Ascending aorta (tissue), 2 donors: Measurements from ENCODE around the gene SDK1. TPM values are rescaled to one million over a fixed set of nuclear protein-coding genes. Genes with fewer than 3 reads are reported as not detected.

Source experiments
- DNase-seq, 2 donors: peaks; one replicate each; pipeline ENCODE4 v3.0.0-alpha.2; 2019; ENCODE audit warnings: low spot score in 2 of 2
- H3K27ac ChIP-seq, 2 donors: fragments of 200-600 bp; sonication (generic); one replicate each; pipeline ENCODE4 v1.5.1; 2016 to 2017; ENCODE audit warnings: mild to moderate bottlenecking in 1 of 2
- H3K27me3 ChIP-seq: fragments of 200-600 bp; sonication (generic); one replicate; pipeline ENCODE4 v1.5.1; 2017
- H3K36me3 ChIP-seq, 2 donors: fragments of 200-600 bp; sonication (generic); one replicate each; pipeline ENCODE4 v1.5.1; 2016
- H3K4me1 ChIP-seq, 2 donors: fragments of 200-600 bp; sonication (generic); one replicate each; pipeline ENCODE4 v1.5.1; 2016 to 2017; ENCODE audit warnings: mild to moderate bottlenecking in 1 of 2
- H3K4me3 ChIP-seq, 2 donors: fragments of 200-600 bp; sonication (generic); one replicate each; pipeline ENCODE4 v1.5.1; 2016 to 2017; ENCODE audit warnings: mild to moderate bottlenecking in 1 of 2
- H3K9me3 ChIP-seq, 2 donors: fragments of 200-600 bp; sonication (generic); one replicate each; pipeline ENCODE4 v1.5.1; 2016
- CTCF ChIP-seq, 3 experiments: fragments of 200-600 bp in 2 of 3; fragments of 450-650 bp in 1 of 3; sonication (generic) in 2 of 3; IDR thresholded peaks; one replicate each; pipeline ENCODE4 v1.5.1; 2016 to 2019; ENCODE audit warnings: antibody characterized with exemption in 3 of 3, mild to moderate bottlenecking in 1 of 3, moderate library complexity in 1 of 3
- intact Hi-C: fragments of 100-400 bp; cut with DNase I; formaldehyde crosslinking; loops from one replicate; pipeline ENCODE4 v1.15.1; 2023
- total RNA-seq: library from RNA; depleted of rRNA; stranded (reverse); fragments of >200 nt; gene quantifications from one replicate; pipeline ENCODE4 v1.1.0, GENCODE V29; 2016

Gene SDK1
- total RNA-seq, 1 donor from 2014 or later: 13.3 TPM

- no peak for DNase-seq
- peaks cover 14 to 35% of the 10 kb centered on the region in 2 donors for H3K9me3 ChIP-seq
- TF ChIP-seq CTCF (IDR thresholded peaks at IDR 0.05): no peak
- H3K4me3 ChIP-seq: no peak overlapping the region
- H3K4me1 ChIP-seq: no peaks in the 10 kb centered on the region
- H3K36me3 ChIP-seq: no peaks in the 10 kb centered on the region
- no peaks in the 10 kb centered on the region for H3K27me3 ChIP-seq
- intact Hi-C loops: no loop called here
- H3K27ac ChIP-seq: no peak overlapping the region
Measured at GRCh38 chr7:3397324-3397723, 96.3 kb downstream of the SDK1 start.

GRCh38 chr7:3399858-3400257 lies 98.8 kb downstream of the SDK1 start:
- H3K4me3 ChIP-seq: no peak overlapping the region
- H3K36me3 ChIP-seq: no peaks in the 10 kb centered on the region
- intact Hi-C loops: no loop called here
- H3K27ac ChIP-seq: no peak overlapping the region
- peaks cover 14 to 28% of the 10 kb centered on the region in 2 donors for H3K9me3 ChIP-seq
- peaks cover 0 to under 1% of the 10 kb centered on the region in 2 donors for H3K4me1 ChIP-seq
- H3K27me3 ChIP-seq: no peaks in the 10 kb centered on the region
- no peak for TF ChIP-seq CTCF (IDR thresholded peaks at IDR 0.05)
- no peak for DNase-seq

- H3K4me1 ChIP-seq: peaks cover 0 to 5% of the 10 kb centered on the region in 2 donors
- H3K27me3 ChIP-seq: no peaks in the 10 kb centered on the region
- H3K9me3 ChIP-seq: no peaks in the 10 kb centered on the region
- H3K27ac ChIP-seq: no peak overlapping the region
- TF ChIP-seq CTCF (IDR thresholded peaks at IDR 0.05): no peak
- no peaks in the 10 kb centered on the region for H3K36me3 ChIP-seq
- DNase-seq: no peak
- intact Hi-C loops: no loop called here
- no peak overlapping the region for H3K4me3 ChIP-seq
Measured at GRCh38 chr7:3404501-3404900, 103.4 kb downstream of the SDK1 start.

GRCh38 chr7:3408814-3409595 lies 108.0 kb downstream of the SDK1 start:
- H3K27me3 ChIP-seq: no peaks in the 10 kb centered on the region
- no peak overlapping the region for H3K4me3 ChIP-seq
- no peak for DNase-seq
- intact Hi-C loops: no loop called here
- no peak overlapping the region for H3K27ac ChIP-seq
- TF ChIP-seq CTCF (IDR thresholded peaks at IDR 0.05): no peak
- no peaks in the 10 kb centered on the region for H3K9me3 ChIP-seq
- no peaks in the 10 kb centered on the region for H3K36me3 ChIP-seq
- peaks cover 0 to 5% of the 10 kb centered on the region in 2 donors for H3K4me1 ChIP-seq

- Histone ChIP-seq H3K27me3 (no peaks in the 10 kb centered on the region), H3K36me3 (no peaks in the 10 kb centered on the region)
- no peak for TF ChIP-seq CTCF (IDR thresholded peaks at IDR 0.05)
Measured at GRCh38 chr7:3412871-3413270, 111.8 kb downstream of the SDK1 start.

More at GRCh38 chr7:3412871-3413270, 111.8 kb downstream of the SDK1 start:
- H3K9me3 ChIP-seq: no peaks in the 10 kb centered on the region
- no peak overlapping the region for H3K27ac ChIP-seq
- no peak for DNase-seq
- intact Hi-C loops: no loop called here
- no peak overlapping the region for H3K4me3 ChIP-seq
- no peaks in the 10 kb centered on the region for H3K4me1 ChIP-seq
